Measurements from ENCODE around the gene CNR1. TPM values are rescaled to one million over a fixed set of nuclear protein-coding genes. Genes with fewer than 3 reads are reported as not detected.
A peak's percentile ranks its signal among the peaks of the same experiment; 100 is the strongest.

CNR1 gene
- total and polyA plus RNA-seq, 10 donors = 1.7 to 5.7 (median 2.9) TPM

DNA sequence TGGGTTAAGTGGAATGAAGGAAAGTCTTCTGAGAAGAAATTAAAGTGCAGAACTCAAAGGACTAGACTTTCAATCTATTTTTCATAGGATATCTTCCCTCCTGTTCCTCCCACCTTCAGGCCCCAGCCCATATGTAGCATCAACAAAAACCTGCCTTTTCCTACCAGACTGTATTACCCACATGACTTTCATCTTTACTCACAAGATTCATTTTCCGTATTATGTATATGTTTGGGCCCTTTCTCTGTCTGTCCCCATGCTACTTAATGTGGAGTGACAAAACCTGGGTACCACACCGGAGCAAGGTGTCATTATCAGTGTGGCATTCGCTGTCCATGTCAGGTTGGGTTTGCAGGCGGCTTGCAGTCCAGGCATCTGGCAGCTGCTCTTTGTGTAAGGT is 18.8 kb upstream of the CNR1 start:
- DNase-seq = no peak
- Histone ChIP-seq H3K4me1 (peaks cover 0 to 6% (median 0%) of the 10 kb centered on the region in 6 donors), H3K4me3 (no peak overlapping the region), H3K9me3 (peaks cover 0 to 5% (median 0%) of the 10 kb centered on the region in 8 donors), H3K27me3 (replicated peaks in 1 of 7) (peaks cover 0 to 3% (median 0%) of the 10 kb centered on the region in 7 donors), H3K36me3 (no peaks in the 10 kb centered on the region), H3K27ac (no peak overlapping the region)
- WGBS, 5 donors = 81 to 93% (median 87%) methylated on average over 4 of the region's 4 CpGs
- TF ChIP-seq POLR2A (IDR thresholded peaks at IDR 0.05) (no peak), POLR2AphosphoS5 (IDR thresholded peaks at IDR 0.05) (no peak)
- TF ChIP-seq, protein P1, sequence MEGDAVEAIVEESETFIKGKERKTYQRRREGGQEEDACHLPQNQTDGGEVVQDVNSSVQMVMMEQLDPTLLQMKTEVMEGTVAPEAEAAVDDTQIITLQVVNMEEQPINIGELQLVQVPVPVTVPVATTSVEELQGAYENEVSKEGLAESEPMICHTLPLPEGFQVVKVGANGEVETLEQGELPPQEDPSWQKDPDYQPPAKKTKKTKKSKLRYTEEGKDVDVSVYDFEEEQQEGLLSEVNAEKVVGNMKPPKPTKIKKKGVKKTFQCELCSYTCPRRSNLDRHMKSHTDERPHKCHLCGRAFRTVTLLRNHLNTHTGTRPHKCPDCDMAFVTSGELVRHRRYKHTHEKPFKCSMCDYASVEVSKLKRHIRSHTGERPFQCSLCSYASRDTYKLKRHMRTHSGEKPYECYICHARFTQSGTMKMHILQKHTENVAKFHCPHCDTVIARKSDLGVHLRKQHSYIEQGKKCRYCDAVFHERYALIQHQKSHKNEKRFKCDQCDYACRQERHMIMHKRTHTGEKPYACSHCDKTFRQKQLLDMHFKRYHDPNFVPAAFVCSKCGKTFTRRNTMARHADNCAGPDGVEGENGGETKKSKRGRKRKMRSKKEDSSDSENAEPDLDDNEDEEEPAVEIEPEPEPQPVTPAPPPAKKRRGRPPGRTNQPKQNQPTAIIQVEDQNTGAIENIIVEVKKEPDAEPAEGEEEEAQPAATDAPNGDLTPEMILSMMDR (IDR thresholded peaks at IDR 0.05 in 8 of 11, conservative IDR thresholded peaks at IDR 0.05 in 3 of 11) = no peak
- intact Hi-C loops (cut with DNase I; ENCODE audit: low total_unique reads) = no loop called here

DNA sequence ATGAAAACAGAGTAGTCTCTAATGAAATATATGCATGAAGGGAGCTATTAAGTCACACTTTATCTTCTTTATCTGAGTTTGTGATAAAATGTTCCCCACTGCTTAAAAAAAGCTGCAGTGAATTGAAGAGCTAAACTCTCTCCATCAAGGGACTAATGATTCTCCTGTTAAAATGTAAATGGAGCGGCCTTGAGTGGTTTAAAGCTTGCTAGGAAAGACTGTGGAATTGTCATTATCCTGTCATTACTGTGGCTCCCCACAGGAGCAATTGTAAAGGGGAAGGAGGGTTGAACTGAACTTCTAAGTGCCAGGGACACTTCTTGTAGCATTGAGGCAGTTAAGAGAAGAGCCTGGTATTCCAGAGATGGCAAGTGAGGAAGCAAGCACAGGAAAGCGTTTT is 17.3 kb upstream of the CNR1 start:
- no peaks in the 10 kb centered on the region for H3K9me3 ChIP-seq
- no peaks in the 10 kb centered on the region for H3K36me3 ChIP-seq
- H3K4me1 ChIP-seq = peaks cover 0 to 16% (median 0%) of the 10 kb centered on the region in 6 donors
- H3K27ac ChIP-seq = no peak overlapping the region
- WGBS, 5 donors = 65 to 89% (median 81%) methylated on average over 2 of the region's 2 CpGs
- intact Hi-C loops (cut with DNase I; ENCODE audit: low total_unique reads) = no loop called here
- H3K27me3 ChIP-seq (replicated peaks in 1 of 7) = peaks cover 0 to 3% (median 0%) of the 10 kb centered on the region in 7 donors
- no peak for DNase-seq
- H3K4me3 ChIP-seq = no peak overlapping the region
- TF ChIP-seq, protein P1 (IDR thresholded peaks at IDR 0.05 in 8 of 11, conservative IDR thresholded peaks at IDR 0.05 in 3 of 11) = no peak
- TF ChIP-seq POLR2AphosphoS5 (IDR thresholded peaks at IDR 0.05) (no peak), POLR2A (IDR thresholded peaks at IDR 0.05) (no peak)

DNA sequence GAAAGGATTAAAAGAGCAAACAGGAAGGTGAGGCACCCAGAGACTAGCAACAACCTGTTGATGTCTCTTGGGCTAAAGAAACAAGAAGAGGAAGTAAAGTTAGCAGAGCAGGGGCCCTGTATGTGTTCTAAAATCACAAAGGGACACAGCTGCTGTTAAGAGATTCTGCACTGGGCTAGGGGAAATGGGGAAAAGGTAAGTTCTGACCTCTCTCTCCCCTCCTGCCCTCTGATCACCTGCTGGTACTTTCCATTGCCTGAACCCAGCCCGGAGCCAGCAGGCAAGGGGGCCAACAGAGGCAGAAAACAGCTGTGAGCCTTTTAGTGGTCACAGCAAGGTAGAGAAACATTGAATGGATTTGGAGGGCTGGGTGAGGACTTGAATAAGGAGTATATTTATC is 13.5 kb upstream of the CNR1 start:
- H3K27ac ChIP-seq = peak overlapping the region in 4 of 8 donors; percentile 24 to 71 (median 43)
- H3K4me3 ChIP-seq = peak overlapping the region in 1 of 8 donors; percentile 38
- no peak for TF ChIP-seq POLR2A (IDR thresholded peaks at IDR 0.05)
- peak in 1 of 3 donors; percentile 28 for TF ChIP-seq POLR2AphosphoS5 (IDR thresholded peaks at IDR 0.05)
- TF ChIP-seq, protein P1 (IDR thresholded peaks at IDR 0.05 in 8 of 11, conservative IDR thresholded peaks at IDR 0.05 in 3 of 11) = peak in 1 of 11 experiments; percentile 17
- H3K4me1 ChIP-seq = peaks cover 0 to 23% (median 4%) of the 10 kb centered on the region in 6 donors
- intact Hi-C loops (cut with DNase I; ENCODE audit: low total_unique reads) = no loop called here
- DNase-seq = peak; percentile 76
- no peaks in the 10 kb centered on the region for H3K36me3 ChIP-seq
- H3K27me3 ChIP-seq (replicated peaks in 1 of 7) = peaks cover 0 to 4% (median 0%) of the 10 kb centered on the region in 7 donors
- H3K9me3 ChIP-seq = no peaks in the 10 kb centered on the region
- 3 to 28% (median 11%) methylated on average over 1 of the region's 1 CpG for WGBS, 5 donors

DNA sequence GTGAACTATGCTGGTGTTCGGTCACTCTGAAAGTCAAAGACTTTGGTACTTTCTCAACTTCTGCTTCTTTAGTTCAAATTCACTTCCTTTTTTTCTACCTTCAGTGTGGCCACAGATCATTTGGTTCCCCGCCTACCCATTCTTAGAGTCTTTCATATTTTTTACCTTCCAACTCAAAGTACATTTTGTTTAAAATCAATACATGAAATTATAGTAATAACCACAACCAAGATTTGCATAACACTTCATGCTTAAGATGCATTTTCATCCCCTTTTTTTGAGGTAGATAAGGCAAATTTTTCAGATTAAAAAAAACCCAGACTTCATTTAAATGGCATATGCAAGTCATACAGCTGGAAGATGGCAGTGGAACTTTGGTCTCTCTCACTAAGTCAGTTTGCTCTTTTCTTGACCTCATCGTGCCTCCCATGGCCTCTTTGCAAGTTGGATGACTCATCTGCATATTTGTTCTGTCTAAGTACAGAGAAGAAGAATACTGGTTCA is 11.9 kb upstream of the CNR1 start:
- DNase-seq = no peak
- TF ChIP-seq, protein P1 (IDR thresholded peaks at IDR 0.05 in 8 of 11, conservative IDR thresholded peaks at IDR 0.05 in 3 of 11) = no peak
- TF ChIP-seq POLR2A (IDR thresholded peaks at IDR 0.05) (no peak), POLR2AphosphoS5 (IDR thresholded peaks at IDR 0.05) (no peak)
- 36 to 47% (median 37%) methylated on average over 3 of the region's 3 CpGs for WGBS, 5 donors
- Histone ChIP-seq H3K27me3 (replicated peaks in 1 of 7) (peaks cover 0 to 4% (median 0%) of the 10 kb centered on the region in 7 donors), H3K27ac (peak overlapping the region in 4 of 8 donors; percentile 40 to 71 (median 48)), H3K36me3 (no peaks in the 10 kb centered on the region), H3K9me3 (no peaks in the 10 kb centered on the region), H3K4me1 (peaks cover 0 to 23% (median 4%) of the 10 kb centered on the region in 6 donors), H3K4me3 (no peak overlapping the region)
- intact Hi-C loops (cut with DNase I; ENCODE audit: low total_unique reads) = no loop called here
